Inflammatory macrophage treated with lipopolysaccharide for 4 hours (primary cell): ENCODE measurements around the gene EPHA7.

Experiments used
- DNase-seq: peaks from one replicate; pipeline ENCODE4 v3.0.0-alpha.2; 2020

Gene EPHA7

DNA sequence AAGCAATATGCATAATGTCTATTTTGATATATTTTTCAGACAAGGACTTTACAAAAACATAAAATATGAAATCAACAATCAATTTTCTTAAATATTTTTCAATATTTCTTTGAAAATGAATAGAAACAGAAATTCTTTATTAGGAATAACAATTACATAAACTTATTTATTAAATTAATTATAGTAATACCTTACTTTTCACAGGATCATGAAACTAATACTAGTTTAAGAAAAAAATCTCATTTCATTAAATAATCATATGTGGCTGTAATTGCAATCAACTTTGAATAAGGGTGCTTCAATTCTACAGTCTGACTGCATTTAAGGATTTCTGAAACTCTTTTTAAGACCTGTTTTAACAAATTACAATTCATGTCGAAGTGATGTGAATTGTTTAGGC is 26.6 kb downstream of the EPHA7 start:
- DNase-seq = no peak

DNA sequence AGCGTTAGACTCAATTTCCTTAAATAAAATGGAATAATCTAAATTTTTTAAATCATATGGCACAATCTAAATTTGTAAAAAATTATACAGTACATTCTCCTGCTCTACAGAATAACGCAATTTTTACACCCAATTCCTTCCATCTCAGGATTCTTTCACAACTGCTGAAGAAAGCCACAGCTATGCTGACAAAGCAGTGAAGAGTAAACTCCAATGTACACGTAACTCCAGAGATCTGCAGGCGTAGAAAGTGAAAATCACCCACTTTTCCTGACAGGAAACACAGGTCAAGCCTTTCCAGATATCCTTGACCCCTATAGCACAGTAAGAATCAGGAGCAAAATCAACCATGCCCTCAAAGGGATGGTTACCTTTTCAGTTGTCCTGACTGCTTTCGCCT is 27.4 kb downstream of the EPHA7 start:
- DNase-seq = no peak

DNA sequence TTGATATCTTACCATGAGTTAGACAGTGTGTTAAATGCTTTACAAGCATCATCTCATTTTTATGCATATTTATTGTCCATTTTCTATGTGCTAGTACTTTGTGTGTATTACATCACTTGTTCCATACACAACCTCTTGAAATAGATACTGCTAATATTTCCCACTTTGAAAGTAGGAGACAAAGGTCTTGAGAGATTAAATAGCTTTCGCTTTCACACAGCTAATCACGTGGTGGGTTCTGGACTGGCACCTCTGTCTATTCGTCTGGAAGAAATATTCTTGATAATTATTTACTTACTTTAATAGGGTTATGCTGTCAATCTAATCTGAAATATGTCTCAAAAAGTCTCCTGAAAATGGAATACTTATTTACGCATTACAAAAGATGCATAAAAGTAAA is 30.2 kb downstream of the EPHA7 start:
- DNase-seq = no peak

DNA sequence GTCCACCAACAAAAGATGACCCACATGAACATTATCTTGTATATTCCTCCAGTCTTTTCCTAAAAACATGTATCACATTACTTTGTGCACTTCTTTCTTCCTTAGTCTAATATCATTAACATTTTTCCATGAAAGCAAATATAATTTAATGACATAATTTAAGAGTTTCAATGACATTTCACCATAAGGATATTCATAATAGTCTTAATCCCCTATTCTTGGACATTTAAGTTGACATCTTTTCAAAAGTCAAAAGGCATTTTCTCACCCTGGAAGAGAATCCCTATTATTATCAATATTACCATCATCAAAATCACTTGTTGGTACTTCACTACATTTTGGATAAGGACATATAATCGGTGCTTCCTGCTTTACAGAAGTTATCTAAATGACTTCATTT is 31.3 kb downstream of the EPHA7 start:
- no peak for DNase-seq

DNA sequence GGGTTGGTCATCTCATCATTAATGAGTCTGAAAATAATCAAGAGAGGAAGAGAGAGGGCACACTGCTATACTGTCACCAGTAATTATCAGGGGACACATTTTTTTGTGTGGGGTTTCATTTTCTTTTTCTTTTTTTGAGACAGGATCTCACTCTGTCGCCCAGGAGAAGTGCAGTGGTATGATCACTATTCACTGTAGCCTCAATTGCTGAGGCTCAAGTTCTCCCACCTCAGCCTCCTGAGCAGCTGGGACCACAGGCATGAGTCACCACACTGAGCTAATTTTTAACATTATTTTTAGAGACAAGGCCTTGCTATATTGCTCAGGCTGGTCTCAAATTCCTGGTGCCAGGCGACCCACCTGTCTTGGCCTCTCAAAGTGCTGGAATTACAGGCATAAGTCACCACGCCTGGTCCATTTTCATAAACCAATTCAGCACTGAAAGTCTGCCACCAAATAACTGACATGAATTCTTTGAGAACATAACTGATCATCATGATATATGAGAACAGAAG is 43.3 kb downstream of the EPHA7 start:
- DNase-seq = no peak

DNA sequence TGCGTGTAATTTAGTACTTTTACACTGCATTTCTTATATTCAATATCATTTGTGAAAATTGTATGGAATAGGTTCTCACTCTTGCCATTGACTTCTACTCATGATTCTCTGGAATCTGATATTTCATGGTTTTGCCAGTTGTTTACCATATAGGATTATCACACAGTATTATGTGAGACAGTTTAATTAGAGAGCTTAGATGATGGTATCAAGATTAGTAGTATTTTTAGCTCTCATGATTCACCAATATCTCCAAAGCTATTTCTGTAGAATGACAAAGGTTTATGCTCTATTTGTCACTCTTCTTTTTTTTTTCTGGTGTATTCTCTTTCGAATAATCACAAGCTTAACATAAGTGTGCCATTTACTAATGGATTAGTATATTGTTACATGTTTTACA is 45.9 kb downstream of the EPHA7 start:
- DNase-seq = no peak

DNA sequence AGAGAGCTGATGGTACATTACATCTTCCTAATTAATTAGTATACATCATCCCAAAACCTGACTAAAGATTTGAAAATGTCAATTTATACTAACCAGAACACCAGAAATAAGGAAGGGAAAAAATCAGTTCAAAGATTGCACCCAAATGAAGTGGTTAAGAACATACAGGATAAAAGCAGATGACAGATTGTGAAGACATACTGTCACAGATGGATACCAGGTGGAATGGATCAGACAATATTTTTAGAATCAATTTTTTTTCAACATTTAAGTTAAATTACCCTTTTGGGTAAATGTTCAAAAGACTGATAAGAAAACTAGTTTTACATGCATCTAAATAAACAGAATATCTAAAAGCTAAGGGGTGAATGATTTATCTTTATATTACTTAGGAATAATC is 47.6 kb downstream of the EPHA7 start:
- no peak for DNase-seq

DNA sequence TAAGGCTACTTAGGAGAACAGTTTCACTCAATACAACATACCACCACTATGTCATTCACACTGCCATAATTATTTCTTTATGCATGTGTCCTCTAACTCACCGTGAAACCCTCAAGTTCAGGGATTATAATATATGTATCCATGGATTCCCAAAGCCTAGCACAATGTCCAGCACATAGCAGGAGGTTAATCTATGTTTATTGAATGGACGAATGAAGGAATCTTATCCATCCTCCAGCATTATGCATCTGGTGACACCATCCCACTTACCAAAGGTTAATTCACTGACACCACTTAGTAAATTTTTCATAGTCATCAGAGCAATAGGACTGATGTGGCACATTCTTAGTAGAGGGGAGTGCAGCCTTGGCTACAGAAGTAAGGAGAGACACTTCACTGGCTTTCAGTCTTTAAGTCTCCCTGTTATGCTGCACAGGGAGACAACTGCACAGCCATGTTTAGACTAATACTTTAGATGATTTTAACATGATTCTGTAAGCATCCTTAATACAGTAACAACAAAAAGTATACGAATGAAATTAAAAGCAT is 49.7 kb downstream of the EPHA7 start:
- no peak for DNase-seq

DNA sequence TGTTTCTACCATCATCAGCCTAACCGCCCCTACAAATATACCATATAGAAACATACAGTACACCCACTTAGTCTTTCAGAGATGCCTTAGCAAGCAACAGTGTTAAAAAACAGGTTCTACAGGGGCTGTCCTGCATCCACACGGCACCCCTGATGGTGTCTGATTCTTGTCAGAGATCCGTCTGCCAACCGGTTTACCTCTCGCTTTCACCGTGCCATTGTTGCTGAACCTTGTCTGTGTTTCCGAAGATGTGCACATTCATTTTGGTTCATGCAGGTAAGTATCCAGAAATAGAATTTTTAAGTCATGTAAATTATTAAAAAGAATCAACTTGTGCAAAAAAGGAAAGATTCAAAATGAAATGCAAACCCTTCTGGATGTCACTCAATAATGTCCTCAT is 52.9 kb downstream of the EPHA7 start:
- DNase-seq = no peak

DNA sequence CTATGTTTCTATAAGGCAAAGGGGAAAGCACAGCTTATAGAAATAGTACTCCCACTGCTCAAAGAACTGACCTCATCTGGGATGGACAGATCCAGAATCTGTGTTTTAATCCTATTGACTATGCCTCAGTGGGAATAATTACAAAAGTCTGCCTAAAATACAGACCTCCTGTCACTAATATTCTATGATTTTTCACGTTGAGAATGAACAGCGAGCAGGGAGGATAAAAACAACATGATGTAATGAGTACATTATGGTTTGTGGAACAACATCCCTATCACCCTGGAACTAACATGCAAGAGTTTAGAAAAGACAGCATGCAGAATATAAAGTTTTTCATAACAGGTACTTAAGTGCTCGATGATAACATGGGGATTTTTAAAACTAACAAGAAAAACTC is 53.9 kb downstream of the EPHA7 start:
- no peak for DNase-seq

DNA sequence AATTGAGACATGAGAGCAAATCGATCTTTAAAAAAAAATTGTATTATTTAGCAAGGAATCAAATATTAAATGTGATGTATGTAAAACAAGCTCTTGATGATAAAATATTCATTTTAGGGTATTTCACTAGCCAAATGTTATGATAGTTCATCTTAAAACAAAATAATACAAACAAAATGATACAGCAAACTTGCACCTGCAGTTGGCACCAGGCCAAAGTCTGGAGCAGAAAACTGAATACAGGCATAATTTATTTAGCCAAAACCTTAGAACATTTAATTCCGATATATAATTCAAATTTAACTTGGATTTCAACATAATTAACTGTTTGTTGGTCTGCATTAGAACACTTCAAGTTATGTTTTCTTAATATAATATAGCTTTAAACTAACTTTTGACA is 60.9 kb downstream of the EPHA7 start:
- no peak for DNase-seq

DNA sequence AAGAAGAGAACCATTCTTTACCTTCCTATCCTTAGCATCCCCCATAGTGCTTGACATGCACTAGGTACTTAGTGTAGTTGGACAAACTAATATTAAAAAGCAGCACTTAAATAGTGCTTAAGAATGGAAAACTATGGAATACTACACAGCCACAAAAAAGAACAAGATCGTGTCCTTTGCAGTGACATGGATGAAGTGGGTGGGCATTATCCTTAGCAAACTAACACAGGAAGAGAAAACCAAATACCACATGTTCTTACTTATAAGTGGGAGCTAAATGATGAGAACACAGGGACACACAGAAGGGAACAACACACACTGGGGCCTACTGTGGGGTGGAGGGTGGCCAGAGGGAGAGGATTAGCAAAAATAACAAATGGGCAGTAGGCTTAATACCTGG is 66.8 kb downstream of the EPHA7 start:
- DNase-seq = no peak

DNA sequence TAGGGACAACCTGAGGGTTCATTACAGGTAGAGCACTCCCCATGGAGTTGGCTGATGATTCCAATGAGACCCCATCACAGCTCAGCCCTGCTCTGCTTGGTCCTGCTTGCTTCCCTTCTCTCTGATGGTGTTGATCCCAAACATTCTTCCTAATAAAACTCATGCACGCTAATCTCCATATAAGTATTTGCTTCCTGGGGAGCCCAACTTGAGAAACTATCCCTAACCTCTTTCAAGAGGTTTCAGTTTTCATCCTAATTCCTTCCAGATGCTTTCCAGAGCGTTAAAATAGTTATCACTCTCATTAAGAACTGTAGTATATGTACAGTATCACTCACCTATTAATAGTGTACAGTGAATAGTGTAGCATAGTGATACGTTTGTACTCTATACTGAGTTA is 68.1 kb downstream of the EPHA7 start:
- DNase-seq = no peak

DNA sequence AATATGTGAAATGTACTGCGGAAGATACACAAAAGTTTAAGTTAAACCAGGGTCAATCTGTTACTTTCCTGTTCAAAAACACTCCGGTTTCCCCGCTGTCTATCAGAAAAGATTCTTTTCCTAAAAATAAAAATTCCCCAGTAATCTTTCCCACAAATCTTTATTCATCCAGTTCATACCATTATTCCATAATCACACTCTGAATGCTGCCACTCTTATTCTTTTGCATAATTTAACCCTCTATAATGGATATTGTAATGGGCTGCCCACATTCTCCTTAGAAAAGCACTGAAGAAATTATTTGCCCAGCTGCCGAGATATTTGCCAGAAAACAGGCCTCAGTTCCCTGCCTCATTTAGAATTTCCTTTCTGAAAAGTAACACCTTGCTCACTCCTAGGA is 68.6 kb downstream of the EPHA7 start:
- no peak for DNase-seq

DNA sequence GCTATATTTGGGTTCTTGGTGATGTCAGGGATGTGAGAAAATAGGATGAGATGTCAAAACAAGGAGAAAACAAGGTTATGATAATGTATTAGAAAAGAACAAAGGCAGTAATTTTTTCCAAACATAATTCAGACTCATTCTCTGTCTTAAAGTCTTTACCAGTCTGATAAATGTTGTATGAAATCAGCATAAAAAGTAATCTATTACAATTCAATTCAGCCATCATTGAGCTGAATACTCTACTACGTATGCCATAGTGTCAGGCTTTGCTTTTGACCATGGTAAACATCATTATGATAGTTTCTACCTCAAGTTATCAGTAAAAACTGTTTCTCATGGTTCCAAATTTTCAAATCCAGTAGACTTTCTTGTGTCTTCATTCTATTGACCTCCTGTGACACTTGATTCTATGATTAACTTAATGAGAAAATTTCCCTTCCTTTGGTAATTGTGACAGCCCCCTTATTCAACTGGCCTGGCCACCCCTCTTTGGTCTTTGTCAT is 75.0 kb downstream of the EPHA7 start:
- no peak for DNase-seq

DNA sequence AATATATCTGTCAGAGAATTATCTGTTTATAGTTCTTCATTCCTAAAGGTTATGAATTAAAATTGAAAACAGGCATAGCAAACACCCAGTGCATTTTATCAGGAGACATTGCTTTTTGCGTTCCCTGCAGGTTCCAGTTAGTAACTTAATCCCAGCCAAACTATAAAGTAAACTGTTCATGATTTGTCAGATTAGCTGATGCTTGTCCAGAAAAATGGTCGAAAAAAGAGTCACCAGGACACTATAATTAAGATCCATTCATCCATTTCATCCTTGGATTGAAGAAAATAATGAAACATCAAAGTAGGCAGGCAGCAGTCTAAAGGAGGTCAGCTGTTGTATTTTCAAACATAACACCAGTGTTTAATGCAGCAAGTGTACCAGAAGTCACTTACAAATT is 75.9 kb downstream of the EPHA7 start:
- no peak for DNase-seq

DNA sequence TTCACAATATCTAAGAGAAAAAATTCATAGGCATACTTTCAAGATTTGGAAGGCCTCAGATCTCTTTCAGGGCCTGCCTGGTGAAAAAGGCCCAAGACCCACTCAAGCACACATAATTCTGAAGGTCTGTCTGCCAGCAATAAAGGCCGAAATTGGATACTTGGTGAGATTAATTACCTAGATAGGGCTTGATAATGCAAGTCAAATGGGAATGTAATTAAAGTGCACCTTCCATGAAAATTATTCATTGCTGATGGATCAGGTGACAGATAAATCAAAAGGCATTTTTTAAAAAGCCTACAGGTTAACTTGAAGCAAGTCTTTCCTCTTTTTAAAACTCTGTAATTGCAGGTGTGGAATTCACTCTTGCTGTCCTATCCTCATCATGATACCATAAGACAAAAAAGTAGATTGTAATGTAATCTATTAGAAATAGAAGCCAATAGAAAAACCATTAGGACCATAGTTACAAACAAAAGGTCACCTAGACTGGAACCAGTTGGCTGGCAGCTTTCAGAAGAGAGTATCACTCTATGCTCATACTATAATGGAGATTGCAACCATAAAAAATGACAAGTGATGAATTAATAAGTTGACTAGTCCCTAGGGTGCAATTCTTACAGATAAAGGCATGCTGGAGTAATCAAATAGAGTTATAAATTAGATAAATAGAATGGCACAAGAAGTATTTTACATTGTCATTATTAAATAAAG is 77.3 kb downstream of the EPHA7 start:
- DNase-seq = no peak

DNA sequence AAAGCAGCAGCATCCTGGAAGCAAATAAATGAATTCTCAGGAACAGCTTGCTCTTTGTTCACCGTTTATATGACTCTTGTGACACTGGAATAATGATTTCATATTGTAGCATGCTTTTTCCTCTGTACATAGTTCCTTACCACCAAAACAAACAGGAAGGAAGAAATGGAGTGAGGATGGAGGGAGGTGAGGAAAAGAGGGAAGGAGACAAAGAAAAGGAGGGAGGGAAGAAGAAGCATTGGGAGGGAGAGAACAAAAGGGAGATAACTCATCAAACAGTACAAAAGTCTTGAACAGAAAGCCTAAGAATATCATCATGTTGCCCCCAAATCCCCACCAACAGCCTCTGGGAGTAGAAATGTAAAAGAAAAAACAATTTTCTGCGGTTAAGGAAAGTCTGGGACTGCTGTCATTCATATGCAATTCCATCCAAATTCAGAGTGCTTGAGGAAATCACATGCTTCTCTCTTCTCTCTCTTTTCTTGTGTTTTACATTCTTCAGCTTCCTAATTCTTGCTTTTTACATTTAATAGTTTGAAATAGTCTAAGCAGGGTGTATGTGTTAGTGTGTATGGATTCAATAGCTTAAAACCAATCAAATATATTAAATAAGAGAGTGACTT is 81.5 kb downstream of the EPHA7 start:
- no peak for DNase-seq

DNA sequence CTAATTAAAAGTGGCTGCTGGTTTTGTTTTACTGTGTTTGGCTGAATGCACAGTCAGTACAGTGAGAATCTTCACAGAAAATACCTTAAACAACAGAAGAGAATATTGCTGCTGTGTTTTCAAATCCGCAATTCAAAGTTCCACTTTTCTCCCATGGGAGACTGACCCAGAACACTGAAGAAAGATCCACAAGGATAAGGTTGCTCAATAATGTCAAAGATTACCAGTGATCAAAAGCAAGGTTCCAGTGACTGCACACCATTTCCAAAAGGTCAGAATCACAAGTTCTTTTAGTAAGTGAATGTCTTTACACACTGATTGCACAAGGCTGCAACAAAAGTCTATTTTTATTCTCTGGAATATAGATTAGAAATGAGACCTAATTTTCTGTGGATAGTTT is 82.3 kb downstream of the EPHA7 start:
- no peak for DNase-seq

DNA sequence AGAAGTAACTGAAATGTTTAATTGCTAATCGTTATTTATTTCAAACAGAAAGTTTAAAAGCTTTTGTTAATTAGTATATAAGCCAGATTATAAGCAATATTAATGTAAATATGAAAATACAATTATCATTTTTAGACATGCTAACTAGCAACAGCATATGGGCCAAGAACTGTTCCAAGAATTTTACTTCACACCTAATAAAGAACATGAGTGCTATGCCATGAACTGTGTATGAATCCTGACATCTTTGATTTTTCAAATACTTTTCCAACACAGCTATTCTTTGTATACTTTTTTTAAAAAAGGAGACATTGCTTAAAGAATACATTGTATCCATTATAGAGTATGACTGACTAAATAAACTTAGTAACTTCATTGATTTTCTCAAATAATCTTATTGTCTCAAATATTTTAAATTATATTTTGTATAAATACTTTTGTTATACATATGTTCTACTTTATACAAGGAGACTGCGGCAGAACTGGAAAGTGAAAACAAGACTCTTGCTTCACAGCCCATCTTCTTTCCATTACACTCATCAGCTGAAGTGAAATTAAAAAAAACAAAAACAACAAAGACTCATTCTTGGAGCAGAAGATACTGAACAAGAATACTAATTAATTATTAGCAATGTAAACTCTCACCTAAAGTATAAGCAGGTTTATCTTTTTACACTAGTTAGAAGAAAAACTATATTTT is 89.9 kb downstream of the EPHA7 start:
- no peak for DNase-seq

DNA sequence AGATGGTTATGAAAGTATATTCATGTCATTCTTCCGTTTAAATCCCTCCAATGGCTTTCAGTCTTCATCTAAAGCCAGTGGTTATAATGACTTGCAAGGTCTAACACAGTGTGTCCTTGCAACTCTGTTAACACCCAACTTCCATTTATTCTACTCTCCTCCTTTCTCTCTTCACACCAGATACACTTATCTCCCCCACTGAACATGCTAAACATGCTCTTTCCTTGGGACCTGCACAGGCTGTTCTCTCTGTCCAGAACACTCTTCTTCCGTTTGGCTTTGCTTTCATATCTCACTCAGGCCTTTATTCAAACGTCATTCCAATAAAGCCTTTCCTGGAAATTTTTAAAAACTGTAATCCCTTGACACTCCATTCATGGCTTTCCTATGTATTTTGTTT is 91.5 kb downstream of the EPHA7 start:
- no peak for DNase-seq

DNA sequence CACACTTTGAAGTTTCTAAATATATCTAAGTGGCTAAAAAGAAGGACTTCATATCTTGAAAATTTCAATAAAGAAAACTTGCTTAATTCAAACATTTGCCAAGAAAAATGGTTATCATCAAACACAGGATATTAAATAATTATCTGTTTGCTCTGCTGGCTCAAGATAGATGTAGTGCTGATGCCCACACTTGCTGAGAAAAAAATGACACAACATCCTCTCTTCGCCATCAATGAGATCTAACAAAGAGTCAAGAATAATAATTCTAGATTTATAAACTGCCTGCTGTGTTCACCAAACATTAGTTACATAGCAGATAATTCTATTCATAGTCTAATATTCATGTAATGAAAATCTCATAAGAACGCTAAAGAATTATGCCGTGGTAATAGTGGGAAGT is 93.6 kb downstream of the EPHA7 start:
- DNase-seq = no peak

DNA sequence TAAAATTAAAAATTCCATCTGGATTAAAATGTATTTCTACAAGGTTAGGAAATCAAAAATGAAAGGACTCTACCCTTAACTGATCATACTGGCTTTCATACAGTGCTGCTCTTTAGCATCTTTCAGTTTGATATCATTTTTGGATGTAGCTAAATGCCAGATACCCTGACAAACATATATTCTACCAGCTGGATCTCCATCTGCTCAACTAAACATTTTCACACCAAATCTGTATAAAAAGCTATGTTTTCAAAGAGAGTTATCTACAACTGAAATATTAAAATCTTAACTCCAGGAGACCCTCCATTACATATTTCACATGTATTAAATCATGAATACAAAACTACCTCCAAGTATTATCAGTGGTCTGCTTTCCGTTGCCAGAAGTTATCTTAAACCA is 95.7 kb downstream of the EPHA7 start:
- no peak for DNase-seq

DNA sequence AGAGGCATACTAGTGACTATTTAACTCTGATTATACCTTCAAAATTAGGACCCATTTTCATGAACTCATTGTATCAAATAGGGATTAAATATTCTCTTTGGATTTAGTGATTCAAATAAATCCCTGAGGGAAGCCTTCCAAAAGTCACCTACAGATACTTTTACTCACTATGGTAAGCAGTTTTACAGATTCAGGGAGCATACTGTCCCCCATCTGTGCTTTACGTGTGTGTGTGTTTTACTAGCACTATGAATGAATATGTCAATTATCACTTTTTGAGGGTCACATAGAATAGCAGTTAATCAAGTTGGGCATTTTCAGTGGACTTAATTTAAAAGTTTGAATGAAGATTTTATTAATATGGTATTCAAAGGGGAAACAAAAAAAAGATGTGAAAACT is 96.7 kb downstream of the EPHA7 start:
- no peak for DNase-seq
